GM08714 (cell line): Measurements from ENCODE around the gene PTCSC3.

Source experiments
- H3K4me3 ChIP-seq: fragments of 200-500 bp; sonication (Bioruptor generic); 2 replicates; pipeline ENCODE4 v1.5.1; 2014; ENCODE audit warnings: mild to moderate bottlenecking, low read length, inconsistent platforms
- ZNF274 ChIP-seq: IDR thresholded peaks from 2 replicates; pipeline ENCODE4 v1.6.1; 2012; ENCODE audit warnings: mild to moderate bottlenecking, low read depth, low read length

The PTCSC3 gene

GRCh38 chr14:36176524-36176923 is at the start of gene PTCSC3:
TSS of gene PTCSC3 (minus strand) at chr14:36176722.
- no peak within 1 kb of the TSS for H3K4me3 ChIP-seq
- no peak for TF ChIP-seq ZNF274

DNA sequence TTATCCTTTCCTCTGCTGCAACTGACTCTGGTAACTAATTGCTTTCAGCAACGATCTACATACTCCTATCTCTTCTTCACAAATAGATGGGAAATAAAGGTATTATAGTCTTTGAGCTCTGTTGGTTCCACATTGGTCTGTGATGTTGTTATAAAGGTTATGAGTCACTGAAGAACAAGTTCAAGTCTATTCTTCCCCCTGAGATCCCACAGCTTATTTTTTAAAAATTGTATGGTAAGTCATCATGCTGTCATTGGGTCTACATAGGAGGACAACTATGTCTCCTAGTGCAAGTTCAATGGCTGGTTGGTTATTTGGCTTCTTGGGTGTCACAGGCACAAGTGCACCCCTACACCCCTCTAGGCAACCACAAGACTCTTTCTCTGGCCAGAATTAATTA is 49.6 kb upstream of the PTCSC3 start:
- no peak for TF ChIP-seq ZNF274
- H3K4me3 ChIP-seq: no peak overlapping the region

- no peak for TF ChIP-seq ZNF274
- H3K4me3 ChIP-seq: no peak overlapping the region
Measured at GRCh38 chr14:36224176-36224575, 47.7 kb upstream of the PTCSC3 start.

GRCh38 chr14:36223558-36223957 is 47.0 kb upstream of the PTCSC3 start:
- no peak overlapping the region for H3K4me3 ChIP-seq
- no peak for TF ChIP-seq ZNF274

DNA sequence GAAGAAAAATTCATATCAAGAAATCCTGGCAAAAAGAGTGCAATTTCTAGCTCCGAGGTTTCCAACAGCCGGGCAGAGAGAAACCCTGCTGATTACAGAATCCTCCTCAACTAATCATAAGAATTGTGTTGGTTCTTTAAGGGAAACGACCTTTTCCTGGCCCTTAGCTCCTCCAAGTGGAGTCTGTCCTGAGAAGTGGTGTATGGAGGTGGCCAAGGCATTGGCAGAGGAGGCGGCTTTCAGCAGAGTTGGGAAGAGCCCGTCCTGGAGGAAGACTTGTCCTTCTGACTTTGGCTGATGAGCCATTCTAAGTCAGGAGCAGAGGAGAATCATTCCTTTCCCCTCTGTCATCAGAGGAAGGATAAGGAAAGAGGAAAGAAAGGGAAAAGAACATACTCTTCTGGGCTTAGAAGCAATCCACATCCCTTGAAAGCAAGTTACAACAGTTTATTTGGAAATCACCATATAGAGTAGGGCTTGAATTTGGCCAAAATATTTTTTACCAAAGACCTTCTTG is 46.5 kb upstream of the PTCSC3 start:
- no peak for TF ChIP-seq ZNF274
- H3K4me3 ChIP-seq: no peak overlapping the region

GRCh38 chr14:36222337-36222736 is 45.8 kb upstream of the PTCSC3 start:
- H3K4me3 ChIP-seq: no peak overlapping the region
- TF ChIP-seq ZNF274: no peak

DNA sequence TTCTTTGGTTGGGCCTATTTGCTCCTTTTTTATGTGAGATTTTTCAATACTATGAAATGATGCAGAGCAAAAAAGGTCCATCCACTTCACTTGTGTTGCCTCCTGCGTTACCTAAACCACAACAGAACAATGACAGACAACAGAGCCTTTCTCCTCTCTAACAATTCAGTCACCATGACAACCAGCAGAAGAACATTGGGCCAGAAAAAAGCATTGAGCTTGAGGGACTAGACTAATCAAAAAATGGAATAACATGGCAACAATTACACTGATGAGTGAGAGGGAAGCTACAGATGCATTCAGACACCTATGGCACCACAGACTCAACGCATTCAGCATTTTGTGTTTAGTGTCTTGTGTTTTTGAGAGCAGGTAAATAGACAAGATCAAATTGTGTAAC is 44.6 kb upstream of the PTCSC3 start:
- no peak overlapping the region for H3K4me3 ChIP-seq
- TF ChIP-seq ZNF274: no peak

- no peak overlapping the region for H3K4me3 ChIP-seq
- TF ChIP-seq ZNF274: no peak
Measured at GRCh38 chr14:36217732-36218131, 41.2 kb upstream of the PTCSC3 start.

DNA sequence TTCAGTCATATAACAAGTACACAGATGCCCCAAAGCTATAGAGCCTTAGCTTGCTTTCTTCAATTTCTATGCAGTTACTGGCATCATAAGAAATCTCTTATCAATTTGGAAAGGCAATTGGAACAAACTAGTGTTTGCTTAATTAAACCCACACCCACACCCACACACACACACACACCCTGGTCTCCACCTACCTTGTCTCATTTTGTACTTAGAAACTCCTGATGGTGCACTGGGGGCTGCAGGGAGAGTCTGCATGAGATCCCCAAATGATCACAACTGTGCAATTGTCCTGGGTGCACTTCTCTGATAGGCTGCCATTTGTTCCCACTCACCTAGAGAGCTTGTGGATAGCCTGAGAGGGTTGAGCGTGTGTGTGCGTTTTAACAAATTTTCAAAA is 40.5 kb upstream of the PTCSC3 start:
- TF ChIP-seq ZNF274: no peak
- no peak overlapping the region for H3K4me3 ChIP-seq

DNA sequence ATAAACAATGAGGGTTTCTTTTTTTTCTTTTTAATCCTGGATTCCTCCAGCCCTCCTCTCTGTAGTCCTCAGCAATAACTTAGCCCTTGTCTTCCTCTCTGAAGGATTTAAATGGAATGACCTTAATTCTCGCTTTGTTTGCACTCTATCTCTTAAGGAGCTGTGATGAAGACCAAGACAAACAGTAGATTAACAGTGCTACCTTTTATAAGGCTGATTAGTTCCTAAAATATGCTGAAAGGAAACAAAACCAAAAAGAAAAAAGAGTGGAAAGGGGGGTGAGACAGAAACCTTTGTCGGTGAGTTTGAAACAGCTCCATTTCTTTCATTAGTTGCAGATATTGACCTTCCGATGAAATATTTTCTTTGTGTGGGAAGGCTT is 38.7 kb upstream of the PTCSC3 start:
- no peak overlapping the region for H3K4me3 ChIP-seq
- TF ChIP-seq ZNF274: no peak

DNA sequence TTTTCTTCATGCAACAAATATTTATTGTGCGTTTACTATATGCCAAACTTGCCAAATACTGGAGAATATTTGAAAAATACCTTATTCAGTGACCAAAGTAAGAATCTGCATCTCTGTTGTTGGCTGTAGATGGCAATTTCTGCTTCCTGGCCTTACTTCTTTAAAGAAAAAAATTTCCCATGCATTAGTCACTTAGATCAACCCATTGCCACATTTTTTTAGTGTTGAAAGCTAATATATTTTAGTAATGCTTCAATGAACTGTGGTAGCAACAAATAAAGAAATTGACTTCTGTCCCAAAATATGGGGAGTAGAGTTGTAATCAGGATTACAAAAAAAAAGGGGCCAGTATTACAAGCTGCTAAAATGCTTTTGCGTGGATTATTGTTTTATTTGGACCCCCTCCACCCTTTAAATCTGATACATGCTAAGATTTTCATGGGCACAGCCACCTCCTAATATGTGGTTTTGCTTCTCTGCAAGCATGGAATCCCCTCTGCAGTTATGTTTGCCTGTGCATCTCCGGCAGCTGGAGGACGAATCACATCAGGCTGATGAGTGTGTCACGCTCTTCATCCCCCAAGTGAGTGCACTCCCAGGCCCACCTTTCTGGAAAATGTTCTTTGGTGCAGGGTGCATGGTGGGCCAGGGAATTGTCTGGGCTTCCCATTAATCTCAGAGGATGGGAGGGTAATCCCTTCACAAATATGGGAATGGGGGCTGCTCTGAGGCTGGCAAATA is 38.1 kb upstream of the PTCSC3 start:
- H3K4me3 ChIP-seq: no peak overlapping the region
- no peak for TF ChIP-seq ZNF274

GRCh38 chr14:36212987-36213386 is 36.5 kb upstream of the PTCSC3 start:
- H3K4me3 ChIP-seq: no peak overlapping the region
- no peak for TF ChIP-seq ZNF274

DNA sequence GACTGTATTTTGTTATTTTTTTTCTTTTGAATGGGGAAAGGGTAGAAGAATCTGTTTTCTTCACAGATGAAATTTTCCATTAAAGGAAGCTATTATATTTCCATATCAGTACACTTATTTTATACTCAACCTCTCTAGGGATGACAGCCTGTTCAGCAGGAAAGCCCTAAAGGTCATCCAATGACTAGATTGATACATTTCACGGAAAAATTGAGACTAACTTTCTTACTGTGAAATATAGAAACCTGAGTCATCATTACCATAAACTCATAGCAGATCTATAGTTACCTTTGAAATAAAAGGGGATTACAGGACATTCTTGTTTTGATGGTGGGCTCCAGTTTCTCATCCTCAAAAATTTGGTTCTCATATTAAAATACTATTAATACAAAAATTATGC is 36.1 kb upstream of the PTCSC3 start:
- no peak for TF ChIP-seq ZNF274
- no peak overlapping the region for H3K4me3 ChIP-seq

DNA sequence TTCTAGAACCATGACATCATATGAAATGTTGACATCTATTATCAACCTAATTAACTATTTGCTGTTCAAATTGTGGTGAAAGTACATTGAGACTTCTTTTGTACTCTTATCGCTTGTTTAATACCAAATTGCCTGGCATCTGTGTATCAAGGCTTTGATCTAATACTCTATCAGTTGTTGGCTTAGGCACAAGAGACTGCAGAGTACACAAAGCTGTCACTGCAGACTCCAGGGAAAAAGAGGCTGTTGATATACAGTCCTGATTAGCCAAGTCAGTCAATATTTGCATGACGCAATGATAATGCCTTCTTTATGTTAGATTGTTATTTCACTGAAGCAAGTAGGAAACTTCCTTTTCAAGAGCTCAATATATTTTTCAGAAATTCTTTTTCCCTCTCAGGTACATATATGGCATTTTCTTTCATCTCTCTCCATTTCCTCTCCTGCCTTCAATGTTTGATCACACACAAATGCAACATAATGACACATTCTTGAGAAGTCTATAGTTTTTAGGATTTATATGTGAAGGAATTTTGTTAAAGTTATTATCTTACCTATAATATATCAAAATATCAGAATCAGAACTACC is 32.3 kb upstream of the PTCSC3 start:
- H3K4me3 ChIP-seq: no peak overlapping the region
- no peak for TF ChIP-seq ZNF274

GRCh38 chr14:36207500-36207899 is 31.0 kb upstream of the PTCSC3 start:
- TF ChIP-seq ZNF274: no peak
- no peak overlapping the region for H3K4me3 ChIP-seq
